ENCODE results near the gene PRPS1. TPM values are rescaled to one million over a fixed set of nuclear protein-coding genes. Genes with fewer than 3 reads are reported as not detected.

Gene PRPS1
- total RNA-seq, 3 donors from 2014 or later: 19.3 to 24.9 (median 20.8) TPM

- Histone ChIP-seq H3K9me3 (no peaks in the 10 kb centered on the region), H3K27me3 (peaks cover 0 to 28% of the 10 kb centered on the region in 2 donors), H3K4me1 (no peaks in the 10 kb centered on the region), H3K4me3 (no peak overlapping the region), H3K36me3 (no peaks in the 10 kb centered on the region), H3K27ac (no peak overlapping the region)
- intact Hi-C loops (cut with DNase I; ENCODE audit: low total_unique reads): no loop called here
- no peak for TF ChIP-seq POLR2A (IDR thresholded peaks at IDR 0.05)
- TF ChIP-seq CTCF (IDR thresholded peaks at IDR 0.05): no peak
- no peak for TF ChIP-seq POLR2AphosphoS5 (IDR thresholded peaks at IDR 0.05)
- no peak for DNase-seq (ENCODE audit: low spot score in 2 of 2)
These were observed 20.0 kb downstream of the PRPS1 start for GRCh38 chrX:107648332-107648731.

GRCh38 chrX:107654566-107654871 is 26.2 kb downstream of the PRPS1 start:
- H3K4me3 ChIP-seq: no peak overlapping the region
- DNase-seq (ENCODE audit: low spot score in 2 of 2): no peak
- intact Hi-C loops (cut with DNase I; ENCODE audit: low total_unique reads): no loop called here
- TF ChIP-seq POLR2A (IDR thresholded peaks at IDR 0.05) (no peak), POLR2AphosphoS5 (IDR thresholded peaks at IDR 0.05) (no peak), CTCF (IDR thresholded peaks at IDR 0.05) (no peak)
- no peaks in the 10 kb centered on the region for H3K4me1 ChIP-seq
- H3K27me3 ChIP-seq: peaks cover 0 to 32% of the 10 kb centered on the region in 2 donors
- H3K36me3 ChIP-seq: no peaks in the 10 kb centered on the region
- H3K9me3 ChIP-seq: no peaks in the 10 kb centered on the region
- no peak overlapping the region for H3K27ac ChIP-seq

GRCh38 chrX:107654872-107655761 is 26.8 kb downstream of the PRPS1 start:
- DNase-seq (ENCODE audit: low spot score in 2 of 2): peak in 1 of 2 donors; percentile 40
- intact Hi-C loops (cut with DNase I; ENCODE audit: low total_unique reads): no loop called here
- Histone ChIP-seq H3K27ac (peak overlapping the region in 1 of 2 donors; percentile 50), H3K36me3 (no peaks in the 10 kb centered on the region), H3K4me1 (no peaks in the 10 kb centered on the region), H3K9me3 (no peaks in the 10 kb centered on the region), H3K4me3 (peak overlapping the region in 1 of 3 donors; percentile 38), H3K27me3 (peaks cover 0 to 32% of the 10 kb centered on the region in 2 donors)
- TF ChIP-seq POLR2A (IDR thresholded peaks at IDR 0.05): no peak
- no peak for TF ChIP-seq POLR2AphosphoS5 (IDR thresholded peaks at IDR 0.05)
- TF ChIP-seq CTCF (IDR thresholded peaks at IDR 0.05): peak in 2 of 3 donors; percentile 40 to 42

DNA sequence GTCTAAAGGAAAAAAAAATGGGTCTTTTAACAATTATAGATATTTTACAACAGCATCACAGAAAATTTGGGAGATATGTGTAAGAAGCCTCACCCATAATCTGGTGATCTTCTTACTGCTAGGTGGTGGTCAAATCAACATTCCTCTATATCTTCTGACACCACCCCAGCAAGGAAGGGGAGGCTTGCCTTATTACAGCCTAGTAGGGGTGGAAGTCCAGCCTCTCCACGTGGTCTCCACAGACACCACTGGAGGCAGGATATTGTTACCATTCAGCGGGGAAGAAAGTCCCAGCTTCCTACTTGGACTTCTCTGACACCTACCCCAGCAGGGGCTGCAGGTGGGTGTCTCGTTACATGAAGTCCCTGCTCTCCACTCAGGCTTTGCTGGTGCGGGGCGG is 28.7 kb downstream of the PRPS1 start:
- TF ChIP-seq CTCF (IDR thresholded peaks at IDR 0.05): no peak
- no peak for TF ChIP-seq POLR2A (IDR thresholded peaks at IDR 0.05)
- no peak for TF ChIP-seq POLR2AphosphoS5 (IDR thresholded peaks at IDR 0.05)
- Histone ChIP-seq H3K4me1 (no peaks in the 10 kb centered on the region), H3K36me3 (no peaks in the 10 kb centered on the region), H3K27me3 (peaks cover 0 to 34% of the 10 kb centered on the region in 2 donors), H3K4me3 (no peak overlapping the region), H3K27ac (no peak overlapping the region), H3K9me3 (no peaks in the 10 kb centered on the region)
- intact Hi-C loops (cut with DNase I; ENCODE audit: low total_unique reads): no loop called here
- DNase-seq (ENCODE audit: low spot score in 2 of 2): no peak

- no peak for DNase-seq (ENCODE audit: low spot score in 2 of 2)
- Histone ChIP-seq H3K4me1 (no peaks in the 10 kb centered on the region), H3K9me3 (no peaks in the 10 kb centered on the region)
These were observed 30.4 kb downstream of the PRPS1 start for GRCh38 chrX:107658660-107659059.

More at GRCh38 chrX:107658660-107659059, 30.4 kb downstream of the PRPS1 start:
- TF ChIP-seq CTCF (IDR thresholded peaks at IDR 0.05) (no peak), POLR2A (IDR thresholded peaks at IDR 0.05) (no peak), POLR2AphosphoS5 (IDR thresholded peaks at IDR 0.05) (no peak)
- intact Hi-C loops (cut with DNase I; ENCODE audit: low total_unique reads): no loop called here
- Histone ChIP-seq H3K4me3 (no peak overlapping the region), H3K36me3 (no peaks in the 10 kb centered on the region), H3K27me3 (peaks cover 0 to 40% of the 10 kb centered on the region in 2 donors), H3K27ac (no peak overlapping the region)

All from breast epithelium (tissue), 4 donors.